ENCODE data around the gene GRID1.

Gene GRID1

DNA sequence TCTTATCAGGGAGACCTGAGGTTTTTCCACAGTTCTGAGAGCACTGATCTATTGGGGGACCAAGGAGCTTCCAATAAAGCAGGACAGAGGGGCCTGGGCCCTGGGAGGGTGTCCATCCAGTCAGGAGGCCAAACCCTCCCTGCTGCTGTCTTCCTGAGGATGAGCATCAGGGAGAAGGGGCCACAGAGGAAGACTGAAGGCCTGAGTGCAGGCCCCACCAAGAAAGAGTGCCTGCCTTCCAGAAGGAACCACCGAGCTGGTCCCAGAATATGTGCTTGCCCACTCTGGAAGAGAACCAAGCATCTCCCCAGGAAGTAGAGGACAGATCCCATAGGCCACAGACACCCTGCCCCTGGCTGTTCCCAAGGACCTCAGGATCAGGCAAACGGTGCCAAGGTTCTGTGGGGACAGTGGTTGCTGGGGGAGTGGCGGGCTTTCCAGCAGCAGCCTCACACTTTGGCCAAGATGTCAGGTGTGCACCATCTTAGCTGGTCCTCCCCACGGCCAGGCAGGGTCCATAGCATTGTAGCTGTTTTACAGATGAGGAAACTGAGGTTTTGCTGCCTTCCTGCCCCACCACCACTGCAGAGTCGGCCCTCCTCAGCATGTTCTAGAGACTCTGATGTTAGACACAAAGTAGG is 199.4 kb downstream of the GRID1 start:
- TF ChIP-seq JUND (IDR thresholded peaks at IDR 0.05; ENCODE audit: low read depth): no peak
- DNase-seq (ENCODE audit: low read depth in 1 of 2, low spot score in 1 of 2): no peak
- in situ Hi-C loops (cut with HindIII; ENCODE audit: low pct_unique_long_range_greater_than_20kb, low sequenced_read_pairs): no loop called here

DNA sequence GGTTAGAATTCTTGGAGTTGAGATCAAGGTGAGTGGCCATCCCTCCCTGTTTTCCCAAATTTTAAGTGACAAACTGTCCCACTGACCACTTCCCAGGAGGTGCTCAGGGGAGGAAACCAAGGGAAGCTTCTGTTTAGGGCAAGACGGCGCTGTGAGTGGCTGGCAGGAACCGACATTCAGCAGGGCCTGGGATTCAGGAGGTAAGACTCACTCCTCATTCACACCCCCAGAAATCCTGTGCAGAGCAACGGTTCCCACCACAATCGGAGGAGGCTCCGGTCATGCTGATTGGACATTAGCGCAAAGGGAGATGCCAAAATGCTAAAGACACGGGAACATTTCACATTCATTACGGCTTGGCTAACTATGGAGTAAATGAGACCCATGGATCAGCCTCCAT is 200.9 kb downstream of the GRID1 start:
- no peak for TF ChIP-seq JUND (IDR thresholded peaks at IDR 0.05; ENCODE audit: low read depth)
- in situ Hi-C loops (cut with HindIII; ENCODE audit: low pct_unique_long_range_greater_than_20kb, low sequenced_read_pairs): no loop called here
- DNase-seq (ENCODE audit: low read depth in 1 of 2, low spot score in 1 of 2): no peak

DNA sequence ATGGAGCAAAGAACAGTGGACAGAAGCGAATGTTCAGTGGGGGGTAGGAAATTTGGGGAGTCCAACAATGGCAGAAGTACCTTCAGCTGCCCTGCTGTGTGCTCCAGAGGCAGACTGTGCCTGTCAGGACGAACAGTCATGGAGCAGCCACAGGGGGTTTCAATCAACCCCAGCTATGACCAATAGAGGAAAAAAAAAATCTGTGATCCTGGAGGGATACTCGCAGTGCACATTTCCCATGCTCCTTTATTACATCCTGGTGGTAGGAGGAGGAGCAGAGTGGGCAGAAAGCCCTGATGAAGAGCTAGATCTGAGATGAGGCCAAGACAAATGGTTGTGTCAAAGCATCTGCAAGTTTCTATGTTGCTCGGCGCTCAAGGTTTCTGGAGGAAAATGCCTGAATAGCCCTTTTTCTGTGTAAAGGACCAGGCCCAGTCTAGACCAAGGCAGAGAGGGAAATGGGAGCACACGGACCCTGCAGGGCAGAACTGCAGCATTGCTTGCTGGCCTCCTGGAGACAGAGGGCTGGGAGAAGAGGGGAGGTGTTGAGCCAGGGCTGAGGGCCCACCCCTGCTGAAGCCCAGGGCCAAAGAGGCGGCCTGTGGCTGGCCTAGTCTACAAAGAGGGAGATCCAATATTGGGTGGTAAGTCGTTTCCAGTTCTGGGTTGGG is 201.5 kb downstream of the GRID1 start:
- in situ Hi-C loops (cut with HindIII; ENCODE audit: low pct_unique_long_range_greater_than_20kb, low sequenced_read_pairs): no loop called here
- TF ChIP-seq JUND (IDR thresholded peaks at IDR 0.05; ENCODE audit: low read depth): no peak
- no peak for DNase-seq (ENCODE audit: low read depth in 1 of 2, low spot score in 1 of 2)

DNA sequence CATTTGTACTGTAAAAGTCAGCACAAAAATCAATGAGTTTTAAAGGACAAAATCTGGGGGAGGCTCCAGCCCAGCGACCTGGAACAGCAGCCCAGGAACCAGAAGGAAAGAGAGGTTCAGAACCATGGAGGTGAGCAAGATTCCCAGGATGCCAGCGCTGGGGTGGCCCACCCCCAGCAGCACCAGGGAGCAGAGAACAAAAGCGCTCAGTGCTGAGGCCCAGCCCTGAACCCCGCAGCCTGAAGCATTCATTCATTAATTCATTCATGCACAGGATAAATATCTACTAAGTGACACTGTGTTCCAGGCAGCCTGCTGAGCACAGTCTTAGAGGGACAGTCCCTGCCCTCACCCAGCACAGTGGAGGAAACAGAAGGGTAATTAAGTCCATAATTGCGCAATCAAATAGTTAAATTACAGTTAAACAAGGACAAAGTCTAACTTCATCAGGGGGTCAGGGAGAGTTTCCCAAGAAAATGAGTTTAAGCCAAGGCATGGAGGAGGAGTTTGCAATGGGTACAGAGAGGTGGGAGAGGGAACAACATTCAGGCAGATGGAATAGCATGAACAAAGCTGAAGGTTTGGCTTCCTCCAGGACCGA is 202.3 kb downstream of the GRID1 start:
- in situ Hi-C loops (cut with HindIII; ENCODE audit: low pct_unique_long_range_greater_than_20kb, low sequenced_read_pairs): no loop called here
- no peak for TF ChIP-seq JUND (IDR thresholded peaks at IDR 0.05; ENCODE audit: low read depth)
- DNase-seq (ENCODE audit: low read depth in 1 of 2, low spot score in 1 of 2): no peak

DNA sequence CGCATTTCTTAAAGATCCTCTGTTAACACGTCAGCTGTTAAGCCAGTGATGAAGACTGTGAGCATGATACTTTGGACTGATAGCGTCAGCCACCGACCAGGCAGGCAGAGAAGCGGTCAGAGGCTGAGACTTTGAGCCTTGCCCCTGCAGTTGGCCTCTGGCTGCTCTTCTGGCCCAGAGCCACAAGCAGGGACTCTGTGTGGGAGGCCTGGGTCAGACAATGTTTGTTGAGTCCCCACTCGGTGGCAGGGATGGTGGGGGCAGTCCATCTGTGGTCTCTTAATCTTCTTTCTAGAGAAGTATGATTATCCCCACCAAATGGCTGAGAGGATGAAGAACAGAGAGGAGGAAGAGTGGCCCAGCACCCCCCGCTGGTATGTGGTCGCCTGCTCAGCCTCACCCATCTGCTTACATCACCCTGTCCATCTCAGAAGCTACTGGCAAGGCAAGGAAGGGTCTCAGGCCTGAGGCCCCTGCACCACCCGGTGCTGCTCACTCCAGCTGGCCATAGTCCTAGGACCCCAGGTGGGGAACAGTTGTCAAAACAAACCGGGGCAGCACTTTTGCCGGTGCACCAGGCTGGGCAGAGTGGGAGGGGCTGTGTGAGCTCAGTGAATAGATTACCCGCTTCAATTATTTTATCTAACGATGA is 202.9 kb downstream of the GRID1 start:
- DNase-seq (ENCODE audit: low read depth in 1 of 2, low spot score in 1 of 2): no peak
- no peak for TF ChIP-seq JUND (IDR thresholded peaks at IDR 0.05; ENCODE audit: low read depth)
- in situ Hi-C loops (cut with HindIII; ENCODE audit: low pct_unique_long_range_greater_than_20kb, low sequenced_read_pairs): no loop called here

DNA sequence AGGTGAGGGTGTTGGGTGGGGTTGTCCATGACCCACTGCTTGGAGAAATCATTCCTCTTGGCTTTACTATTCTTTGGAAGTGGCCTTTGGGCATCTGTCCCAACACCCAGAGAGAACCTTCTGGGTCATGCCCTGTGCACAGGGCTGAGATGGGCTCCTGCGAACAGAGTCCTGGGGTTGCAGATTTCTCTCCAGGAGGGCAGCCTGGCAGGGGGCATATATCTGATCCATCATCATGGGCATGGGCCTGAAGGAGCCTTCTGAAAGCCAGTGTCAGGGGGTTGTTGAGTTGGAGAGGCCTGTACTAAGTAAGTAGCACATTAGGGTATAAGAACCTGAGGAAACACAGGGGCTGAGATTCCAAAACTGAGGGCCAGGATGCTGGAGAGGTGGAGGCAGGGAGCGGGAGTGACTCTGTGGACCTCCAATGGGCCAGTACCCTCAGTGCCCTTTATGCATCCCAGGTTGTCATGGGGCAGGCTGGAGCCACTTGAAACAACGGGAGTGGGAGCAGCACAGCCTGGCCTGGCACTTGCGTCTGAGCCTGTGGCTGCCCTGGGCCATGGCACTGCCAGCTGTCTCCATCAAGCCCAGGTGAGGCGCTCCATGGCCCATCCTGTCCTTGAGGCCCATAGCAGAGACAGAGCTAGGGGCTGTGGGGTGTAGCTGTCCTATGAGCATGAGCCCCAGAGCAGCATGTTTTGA is 203.7 kb downstream of the GRID1 start:
- no peak for DNase-seq (ENCODE audit: low read depth in 1 of 2, low spot score in 1 of 2)
- in situ Hi-C loops (cut with HindIII; ENCODE audit: low pct_unique_long_range_greater_than_20kb, low sequenced_read_pairs): no loop called here
- TF ChIP-seq JUND (IDR thresholded peaks at IDR 0.05; ENCODE audit: low read depth): no peak

DNA sequence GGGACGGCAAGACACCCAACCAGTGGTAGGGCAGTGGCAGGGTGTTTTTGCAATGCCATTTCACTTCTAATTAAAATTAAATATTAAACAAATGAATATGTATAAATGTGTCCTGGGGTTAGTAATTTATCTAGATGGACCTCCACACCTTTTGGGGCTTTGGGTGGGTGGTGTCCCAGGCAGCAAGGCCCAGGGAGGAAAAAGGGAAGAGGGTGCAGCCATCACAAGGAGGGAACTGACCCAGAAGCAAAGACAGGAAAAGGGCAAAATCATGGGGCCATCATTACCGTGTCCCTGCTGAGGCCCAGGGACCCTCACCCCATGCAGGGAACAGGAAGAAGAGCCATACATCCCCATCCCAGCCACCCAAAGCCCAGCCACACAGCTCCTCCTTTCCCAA is 204.6 kb downstream of the GRID1 start:
- DNase-seq (ENCODE audit: low read depth in 1 of 2, low spot score in 1 of 2): no peak
- TF ChIP-seq JUND (IDR thresholded peaks at IDR 0.05; ENCODE audit: low read depth): no peak
- in situ Hi-C loops (cut with HindIII; ENCODE audit: low pct_unique_long_range_greater_than_20kb, low sequenced_read_pairs): no loop called here

DNA sequence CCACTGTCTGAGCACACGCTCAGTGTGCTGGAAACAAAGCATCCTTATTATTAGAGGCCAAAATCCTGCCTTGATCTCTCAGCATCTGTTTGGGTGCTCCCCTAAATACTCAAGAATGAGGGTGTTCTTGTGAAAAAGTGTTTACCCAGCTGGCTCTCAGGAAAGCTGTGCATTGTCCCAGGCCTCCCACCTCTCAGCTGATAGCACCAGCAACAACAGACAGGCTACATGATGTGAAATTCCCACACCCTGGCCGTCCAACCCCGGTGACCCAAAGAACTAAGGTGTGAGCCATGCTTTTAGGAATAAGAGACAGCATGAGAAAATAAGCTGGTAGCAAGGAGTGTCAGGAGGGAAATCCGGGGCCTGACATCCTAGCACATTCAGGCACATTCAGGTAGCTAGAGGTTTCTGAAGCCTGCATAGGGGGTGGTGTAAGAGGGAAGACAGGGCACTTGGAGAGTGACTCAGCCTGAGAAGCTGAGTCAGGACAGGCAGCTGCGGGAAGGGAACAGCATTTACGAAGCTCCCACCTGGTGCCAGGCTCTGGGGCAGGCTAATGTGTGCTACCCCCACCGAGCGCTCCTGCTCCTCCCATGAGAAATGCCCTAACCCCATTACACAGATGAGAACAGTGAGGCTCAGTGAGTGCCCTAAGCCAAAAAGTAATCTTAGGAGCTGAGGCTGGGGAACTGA is 205.6 kb downstream of the GRID1 start:
- in situ Hi-C loops (cut with HindIII; ENCODE audit: low pct_unique_long_range_greater_than_20kb, low sequenced_read_pairs): no loop called here
- DNase-seq (ENCODE audit: low read depth in 1 of 2, low spot score in 1 of 2): no peak
- TF ChIP-seq JUND (IDR thresholded peaks at IDR 0.05; ENCODE audit: low read depth): no peak

DNA sequence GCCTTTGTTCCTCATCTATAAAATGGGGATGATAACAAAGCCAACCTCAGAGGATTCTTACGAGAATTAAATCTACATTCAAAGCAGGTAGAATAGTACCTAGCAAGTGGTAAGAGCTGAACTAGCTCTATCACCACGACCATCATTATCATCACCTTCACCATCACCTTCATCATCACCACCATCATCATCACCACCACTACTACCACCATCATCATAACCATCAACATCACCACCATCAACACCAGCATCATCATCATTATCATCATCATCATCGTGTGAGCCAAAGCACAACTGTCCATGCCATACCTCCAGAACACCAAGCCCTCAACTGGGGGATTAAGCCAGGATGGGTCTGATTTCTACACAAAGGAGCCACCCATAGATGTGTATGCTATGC is 206.8 kb downstream of the GRID1 start:
- in situ Hi-C loops (cut with HindIII; ENCODE audit: low pct_unique_long_range_greater_than_20kb, low sequenced_read_pairs): no loop called here
- no peak for TF ChIP-seq JUND (IDR thresholded peaks at IDR 0.05; ENCODE audit: low read depth)
- DNase-seq (ENCODE audit: low read depth in 1 of 2, low spot score in 1 of 2): no peak

DNA sequence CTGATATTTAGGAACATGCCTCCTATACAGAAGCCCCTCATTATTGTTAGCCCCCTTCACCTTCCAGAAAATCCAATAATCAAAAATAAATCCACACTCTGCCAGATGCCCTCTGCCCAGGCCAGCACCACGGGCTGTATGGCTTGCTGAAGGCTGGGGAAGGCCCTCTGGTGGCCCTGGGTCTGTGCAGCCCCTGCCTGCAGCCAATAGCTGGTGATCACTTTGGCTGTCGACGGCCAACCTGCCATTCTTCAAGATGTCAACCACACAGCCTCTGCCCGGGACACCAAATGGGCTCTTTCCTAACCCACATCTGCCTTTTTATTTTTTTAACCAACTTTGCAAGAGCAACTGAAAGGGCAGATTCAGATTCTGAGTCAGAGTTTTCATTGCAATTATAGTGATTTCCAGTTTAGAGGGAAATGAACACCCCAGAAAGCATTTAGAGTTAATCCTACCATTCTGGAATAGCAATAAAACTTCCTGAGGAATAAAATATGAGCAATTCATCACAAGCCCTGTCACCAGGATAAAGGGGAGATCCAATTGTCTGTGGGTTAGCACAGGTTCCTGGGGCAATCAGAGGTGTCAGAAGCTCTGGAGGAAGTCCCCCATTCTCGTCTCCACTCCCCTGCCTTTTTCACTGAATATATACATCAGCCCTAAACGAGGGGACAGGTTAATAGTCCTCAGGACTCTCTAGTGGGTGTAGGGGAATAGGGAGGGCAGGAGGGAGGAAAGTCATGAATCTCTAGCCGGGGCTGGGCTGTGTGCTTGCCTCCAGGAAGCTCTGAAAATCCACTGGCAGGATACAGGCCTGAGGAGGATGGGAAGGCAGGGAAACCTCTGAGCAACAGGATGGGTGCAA is 211.3 kb downstream of the GRID1 start:
- DNase-seq (ENCODE audit: low read depth in 1 of 2, low spot score in 1 of 2): no peak
- in situ Hi-C loops (cut with HindIII; ENCODE audit: low pct_unique_long_range_greater_than_20kb, low sequenced_read_pairs): no loop called here

DNA sequence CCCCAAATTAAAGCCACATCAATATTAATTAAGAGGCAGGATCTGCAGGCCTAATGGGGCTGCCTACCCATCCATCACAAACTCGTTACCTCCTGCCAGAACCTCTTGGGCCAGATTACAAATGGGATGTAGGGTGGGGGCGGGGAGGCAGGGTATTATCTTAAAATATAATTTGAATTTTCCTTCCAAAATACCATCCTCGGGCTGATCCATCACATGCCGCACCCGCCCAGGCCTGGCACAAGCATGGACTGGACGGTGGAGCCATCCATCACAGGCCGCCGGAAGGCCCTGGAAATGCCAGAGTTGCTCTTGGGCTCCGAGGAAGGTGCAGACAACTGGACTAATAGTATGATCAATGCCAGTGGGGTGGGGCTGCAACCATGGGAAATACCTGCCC is 212.8 kb downstream of the GRID1 start:
- DNase-seq (ENCODE audit: low read depth in 1 of 2, low spot score in 1 of 2): no peak
- TF ChIP-seq JUND (IDR thresholded peaks at IDR 0.05; ENCODE audit: low read depth): no peak
- in situ Hi-C loops (cut with HindIII; ENCODE audit: low pct_unique_long_range_greater_than_20kb, low sequenced_read_pairs): no loop called here

More for the DNA sequence above, 211.3 kb downstream of the GRID1 start:
- TF ChIP-seq JUND (IDR thresholded peaks at IDR 0.05; ENCODE audit: low read depth): no peak
